MM.1S (cell line): Measurements from ENCODE around the gene CFAP45.

Experiments used
- CTCF ChIP-seq: fragments of 300-600 bp; sonication (generic); IDR thresholded peaks from 2 replicates; pipeline ENCODE4 v1.5.1; 2016; ENCODE audit warnings: antibody characterized with exemption, low read length, mixed read lengths
- EZH2 ChIP-seq: fragments of 300-600 bp; sonication (generic); optimal IDR thresholded peaks from 2 replicates; pipeline ENCODE3; 2017; ENCODE audit warnings: low read depth, mild to moderate bottlenecking, antibody characterized with exemption, low read length, mixed read lengths

- TF ChIP-seq EZH2 (no peak), CTCF (no peak)
Measured at GRCh38 chr1:159831412-159832141, 68.4 kb downstream of the CFAP45 start.
